GM10266 (cell line): ENCODE data around the gene SUGP1.

Experiments used
- DNase-seq: peaks from one replicate; pipeline ENCODE4 v3.0.0; 2012; ENCODE audit errors: extremely low spot score
- TF ChIP-seq, protein P1 (sequence below): IDR thresholded peaks from 2 replicates; pipeline ENCODE4 v1.5.1; 2012; ENCODE audit warnings: mild to moderate bottlenecking, low read depth; ENCODE audit not compliant: control insufficient read depth, insufficient read depth; ENCODE audit errors: missing control alignments

The SUGP1 gene

DNA sequence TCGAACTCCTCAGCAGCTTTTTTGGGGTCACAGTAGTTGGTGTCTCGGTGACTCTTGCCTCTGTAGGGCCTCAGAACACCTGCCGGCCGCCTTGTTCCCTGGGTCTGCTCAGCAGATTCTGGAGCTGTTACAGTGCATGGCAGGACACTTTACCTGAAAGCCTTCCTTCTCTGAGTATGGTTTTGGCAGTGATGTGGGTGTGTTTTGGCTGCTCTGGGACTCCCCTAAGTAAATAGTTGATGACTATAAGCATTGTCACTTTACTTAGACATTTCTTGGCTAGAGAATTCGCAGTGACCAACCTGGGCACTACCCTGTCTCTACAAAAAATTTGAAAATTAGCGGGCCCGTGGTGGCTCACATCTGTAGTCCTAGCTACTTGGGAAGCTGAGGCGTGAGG lies 7.4 kb upstream of the SUGP1 start:
- TF ChIP-seq, protein P1, sequence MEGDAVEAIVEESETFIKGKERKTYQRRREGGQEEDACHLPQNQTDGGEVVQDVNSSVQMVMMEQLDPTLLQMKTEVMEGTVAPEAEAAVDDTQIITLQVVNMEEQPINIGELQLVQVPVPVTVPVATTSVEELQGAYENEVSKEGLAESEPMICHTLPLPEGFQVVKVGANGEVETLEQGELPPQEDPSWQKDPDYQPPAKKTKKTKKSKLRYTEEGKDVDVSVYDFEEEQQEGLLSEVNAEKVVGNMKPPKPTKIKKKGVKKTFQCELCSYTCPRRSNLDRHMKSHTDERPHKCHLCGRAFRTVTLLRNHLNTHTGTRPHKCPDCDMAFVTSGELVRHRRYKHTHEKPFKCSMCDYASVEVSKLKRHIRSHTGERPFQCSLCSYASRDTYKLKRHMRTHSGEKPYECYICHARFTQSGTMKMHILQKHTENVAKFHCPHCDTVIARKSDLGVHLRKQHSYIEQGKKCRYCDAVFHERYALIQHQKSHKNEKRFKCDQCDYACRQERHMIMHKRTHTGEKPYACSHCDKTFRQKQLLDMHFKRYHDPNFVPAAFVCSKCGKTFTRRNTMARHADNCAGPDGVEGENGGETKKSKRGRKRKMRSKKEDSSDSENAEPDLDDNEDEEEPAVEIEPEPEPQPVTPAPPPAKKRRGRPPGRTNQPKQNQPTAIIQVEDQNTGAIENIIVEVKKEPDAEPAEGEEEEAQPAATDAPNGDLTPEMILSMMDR = no peak
- no peak for DNase-seq

DNA sequence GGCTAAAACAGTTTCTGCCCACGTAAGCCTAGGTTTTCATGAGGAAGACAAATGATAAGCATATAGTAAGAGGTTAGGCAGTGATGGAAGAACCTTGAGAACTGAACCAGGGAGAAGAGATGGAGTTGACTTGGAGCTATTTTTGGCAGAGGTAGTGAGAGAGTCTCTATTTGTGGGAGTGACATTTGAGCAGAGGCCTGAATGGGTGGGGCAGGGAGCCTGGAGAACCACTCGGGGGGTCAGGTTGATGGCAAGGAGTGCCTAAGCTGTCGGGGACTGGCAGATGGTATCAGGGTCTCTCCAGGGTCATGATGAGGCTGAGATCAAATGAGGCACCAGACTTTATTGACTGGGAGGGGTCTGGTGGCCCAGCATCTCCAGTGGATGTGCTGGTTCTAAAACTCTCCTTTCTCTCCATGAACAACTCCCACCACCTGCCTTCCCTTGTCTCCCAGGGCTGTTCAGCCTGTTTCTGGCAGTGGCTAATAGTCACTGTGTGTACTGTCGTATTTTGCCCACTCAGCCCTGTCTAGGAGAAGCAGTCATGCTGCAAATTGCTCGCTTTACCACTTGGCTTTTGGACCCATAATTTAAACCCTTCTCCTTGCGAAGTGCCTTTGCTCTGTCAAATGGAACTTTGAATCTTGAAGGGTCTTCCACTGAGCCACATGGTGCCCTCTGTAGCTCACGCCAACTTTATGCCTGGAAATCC lies 3.9 kb upstream of the SUGP1 start:
- DNase-seq = no peak
- TF ChIP-seq, protein P1 = no peak

DNA sequence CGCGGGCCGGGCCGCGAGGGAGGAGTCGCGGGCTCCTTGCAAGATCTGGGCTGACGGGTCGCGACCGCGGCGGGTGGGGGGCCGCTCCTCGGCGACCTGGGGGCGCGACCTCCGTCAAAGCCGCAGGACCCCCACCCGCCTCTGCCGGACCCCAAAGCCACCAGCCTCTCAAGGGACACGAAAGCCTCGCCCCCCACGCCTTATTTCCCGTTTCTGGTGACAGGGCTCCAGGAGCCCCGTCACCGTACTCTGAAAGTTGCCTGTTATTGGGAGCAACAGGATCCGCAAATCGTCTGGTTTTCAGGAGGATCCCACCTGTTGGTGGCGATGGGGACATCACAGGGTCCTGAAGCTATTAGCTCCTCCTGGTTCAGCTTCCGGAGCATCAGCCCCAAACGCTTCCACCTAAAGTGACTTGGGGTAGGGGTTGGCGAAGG lies 850 bp upstream of the SUGP1 start:
- TF ChIP-seq, protein P1 = no peak
- no peak for DNase-seq

DNA sequence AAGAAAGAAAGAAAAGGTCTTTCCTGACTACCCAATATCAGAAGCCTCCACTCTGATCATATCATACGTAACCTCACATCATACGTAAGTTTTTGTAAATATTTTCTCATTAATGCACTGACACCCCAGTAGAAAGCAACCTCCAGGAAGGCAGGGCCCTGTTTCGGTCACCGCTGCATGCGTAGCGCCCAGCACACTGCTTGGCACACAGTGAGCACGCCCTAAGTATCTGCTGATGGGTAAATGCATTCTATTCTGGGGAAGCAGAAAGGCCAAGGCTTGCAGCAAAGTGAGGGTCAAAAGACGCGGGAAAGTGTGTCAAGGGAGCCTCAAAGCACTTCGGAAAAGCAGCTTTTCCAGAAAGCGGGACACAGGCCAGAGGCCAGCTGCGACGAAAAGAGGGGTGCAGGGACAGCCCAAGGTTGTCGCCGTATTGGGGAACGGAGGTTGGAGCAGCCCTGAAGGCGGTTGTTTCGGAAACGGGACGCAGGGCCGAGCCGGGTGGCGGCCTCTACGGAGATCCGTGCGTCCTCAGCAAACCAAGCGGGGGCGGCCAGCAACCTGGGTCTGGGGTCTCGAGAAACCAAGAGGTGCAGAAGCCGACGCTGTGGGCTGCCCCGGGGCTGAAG lies 463 bp downstream of the SUGP1 start:
- no peak for DNase-seq
- TF ChIP-seq, protein P1 = no peak

DNA sequence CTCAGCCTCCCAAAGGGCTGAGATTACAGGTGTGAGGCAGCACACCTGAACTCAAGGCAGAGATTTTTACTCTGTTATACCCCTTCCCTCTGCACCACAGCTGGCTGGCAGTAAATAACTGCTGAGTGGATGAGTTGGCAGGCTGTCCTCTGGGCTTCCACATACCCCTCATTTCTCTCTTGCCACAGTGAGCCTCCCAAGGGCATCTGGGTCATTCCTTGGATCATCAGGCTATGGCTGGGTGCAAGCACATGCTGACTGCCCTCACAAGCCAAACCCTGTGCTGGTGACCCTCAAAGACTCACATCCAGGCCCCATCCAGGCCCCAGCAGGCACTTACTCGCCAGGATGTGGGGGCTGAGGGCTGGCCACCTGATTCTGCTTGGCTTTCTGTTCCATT lies 4.2 kb downstream of the SUGP1 start:
- TF ChIP-seq, protein P1 = no peak
- DNase-seq = no peak

DNA sequence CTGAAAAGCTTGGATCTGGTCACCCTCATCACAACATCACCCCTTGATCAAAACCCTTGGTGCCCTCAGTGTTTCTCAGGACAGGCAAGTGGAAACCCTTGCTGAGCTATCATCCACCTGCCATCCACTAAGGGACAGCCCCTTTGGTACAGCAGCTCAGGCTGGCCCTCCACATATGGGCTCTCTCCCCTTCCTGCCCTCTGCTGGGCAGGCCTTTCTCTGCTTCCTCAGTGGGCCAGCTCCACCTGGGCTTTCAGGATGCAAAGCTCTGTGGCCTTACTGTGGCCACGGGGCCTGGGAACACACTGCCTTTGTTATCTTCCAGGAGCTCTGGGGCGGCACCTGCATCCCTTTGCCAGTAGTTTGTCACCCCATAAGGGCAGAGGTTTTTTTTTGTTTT lies 4.9 kb downstream of the SUGP1 start:
- DNase-seq = no peak
- TF ChIP-seq, protein P1 = no peak

DNA sequence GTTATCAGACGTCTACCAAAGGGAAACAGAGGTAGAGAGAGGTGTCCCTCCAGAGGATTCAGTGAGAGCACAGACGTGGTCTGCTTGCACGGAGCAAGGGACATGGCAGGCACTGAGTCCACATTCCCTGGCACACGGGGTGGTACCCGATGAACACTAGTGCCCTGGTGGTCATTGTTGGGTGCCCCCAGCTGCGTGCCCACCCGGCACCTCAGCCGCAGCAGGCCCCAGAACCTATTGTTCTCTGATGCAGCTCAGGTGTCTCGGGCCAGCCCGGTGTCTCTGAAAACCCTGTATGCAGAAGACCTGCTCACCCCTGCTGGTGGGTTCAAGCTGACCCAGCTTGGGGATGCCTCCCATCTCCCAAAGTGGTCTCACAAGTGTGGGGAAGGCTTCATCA lies 11.9 kb downstream of the SUGP1 start:
- DNase-seq = no peak
- TF ChIP-seq, protein P1 = no peak
